ENCODE results near the gene DSPP.

DSPP gene

GRCh38 chr4:87650938-87651337, 42.6 kb downstream of the DSPP start:
- H2BK120ac ChIP-seq (ENCODE audit: low read depth, low read length): no peak overlapping the region
- H4K91ac ChIP-seq (ENCODE audit: low read depth, low read length, poor library complexity): no peak overlapping the region
- H3K9ac ChIP-seq (ENCODE audit: low read depth, low read length, poor library complexity): no peak overlapping the region
- H3K18ac ChIP-seq (ENCODE audit: low read length): no peak overlapping the region
- H3K27ac ChIP-seq (replicated peaks; ENCODE audit: low read length): no peak overlapping the region
- no peak overlapping the region for H2BK15ac ChIP-seq (ENCODE audit: low read length)
- no peak overlapping the region for H3K4me3 ChIP-seq (ENCODE audit: low read length in 2 of 2)
- no peaks in the 10 kb centered on the region for H3K27me3 ChIP-seq (ENCODE audit: control insufficient read depth in 3 of 3, insufficient read depth in 3 of 3, low read depth in 1 of 3, low read length in 3 of 3)
- H3K14ac ChIP-seq (ENCODE audit: low read length): no peak overlapping the region
- H2BK5ac ChIP-seq (ENCODE audit: low read length): no peak overlapping the region
- H3K79me1 ChIP-seq (ENCODE audit: low read depth, low read length): no peaks in the 10 kb centered on the region
- no peak overlapping the region for H2BK12ac ChIP-seq (ENCODE audit: low read length)
- WGBS, 2 donors (ENCODE audit: extremely low coverage in 2 of 2, insufficient read length in 2 of 2, insufficient replicate concordance in 1 of 2): no CpG with 5 or more reads among the region's 2 CpGs
- no peaks in the 10 kb centered on the region for H3K36me3 ChIP-seq (replicated peaks in 1 of 2; ENCODE audit: control insufficient read depth in 2 of 2, insufficient read depth in 2 of 2, low read length in 2 of 2)
- no peak overlapping the region for H3K4ac ChIP-seq (ENCODE audit: low read length)
- H4K8ac ChIP-seq (ENCODE audit: low read depth, low read length): no peak overlapping the region
- H3K4me1 ChIP-seq (ENCODE audit: control insufficient read depth in 2 of 2, insufficient read depth in 1 of 2, low read depth in 1 of 2, low read length in 2 of 2): peaks cover 6 to 10% of the 10 kb centered on the region in 2 donors
- H3K9me3 ChIP-seq (replicated peaks in 1 of 2; ENCODE audit: control insufficient read depth in 2 of 2, insufficient read depth in 1 of 2, low read depth in 1 of 2, low read length in 2 of 2): no peaks in the 10 kb centered on the region
- no peak overlapping the region for H3K23ac ChIP-seq (ENCODE audit: low read depth, low read length, poor library complexity)
- no peak overlapping the region for H2AK5ac ChIP-seq (ENCODE audit: low read depth, low read length)
- H2AFZ ChIP-seq (ENCODE audit: low read length): no peak overlapping the region
- no peak for DNase-seq (ENCODE audit: low spot score)
- H3K4me2 ChIP-seq (ENCODE audit: insufficient read depth, low read length, poor library complexity, severe bottlenecking): no peak overlapping the region

GRCh38 chr4:87651941-87652340, 43.6 kb downstream of the DSPP start:
- H3K79me1 ChIP-seq (ENCODE audit: low read depth, low read length): no peaks in the 10 kb centered on the region
- H3K27me3 ChIP-seq (ENCODE audit: control insufficient read depth in 3 of 3, insufficient read depth in 3 of 3, low read depth in 1 of 3, low read length in 3 of 3): no peaks in the 10 kb centered on the region
- H2BK12ac ChIP-seq (ENCODE audit: low read length): no peak overlapping the region
- no peak overlapping the region for H3K14ac ChIP-seq (ENCODE audit: low read length)
- no peak overlapping the region for H3K27ac ChIP-seq (replicated peaks; ENCODE audit: low read length)
- H3K4me1 ChIP-seq (ENCODE audit: control insufficient read depth in 2 of 2, insufficient read depth in 1 of 2, low read depth in 1 of 2, low read length in 2 of 2): peaks cover 6 to 10% of the 10 kb centered on the region in 2 donors
- no peak overlapping the region for H3K9ac ChIP-seq (ENCODE audit: low read depth, low read length, poor library complexity)
- H3K9me3 ChIP-seq (replicated peaks in 1 of 2; ENCODE audit: control insufficient read depth in 2 of 2, insufficient read depth in 1 of 2, low read depth in 1 of 2, low read length in 2 of 2): no peaks in the 10 kb centered on the region
- WGBS, 2 donors (ENCODE audit: extremely low coverage in 2 of 2, insufficient read length in 2 of 2, insufficient replicate concordance in 1 of 2): no CpG with 5 or more reads among the region's 3 CpGs
- no peak overlapping the region for H3K4ac ChIP-seq (ENCODE audit: low read length)
- H2BK120ac ChIP-seq (ENCODE audit: low read depth, low read length): no peak overlapping the region
- H3K18ac ChIP-seq (ENCODE audit: low read length): no peak overlapping the region
- H4K8ac ChIP-seq (ENCODE audit: low read depth, low read length): no peak overlapping the region
- H3K4me2 ChIP-seq (ENCODE audit: insufficient read depth, low read length, poor library complexity, severe bottlenecking): no peak overlapping the region
- H3K36me3 ChIP-seq (replicated peaks in 1 of 2; ENCODE audit: control insufficient read depth in 2 of 2, insufficient read depth in 2 of 2, low read length in 2 of 2): no peaks in the 10 kb centered on the region
- no peak overlapping the region for H2AK5ac ChIP-seq (ENCODE audit: low read depth, low read length)
- no peak overlapping the region for H2BK15ac ChIP-seq (ENCODE audit: low read length)
- no peak overlapping the region for H4K91ac ChIP-seq (ENCODE audit: low read depth, low read length, poor library complexity)
- H3K23ac ChIP-seq (ENCODE audit: low read depth, low read length, poor library complexity): no peak overlapping the region
- DNase-seq (ENCODE audit: low spot score): no peak
- H3K4me3 ChIP-seq (ENCODE audit: low read length in 2 of 2): no peak overlapping the region
- H2BK5ac ChIP-seq (ENCODE audit: low read length): no peak overlapping the region
- no peak overlapping the region for H2AFZ ChIP-seq (ENCODE audit: low read length)

- Histone ChIP-seq H3K14ac (ENCODE audit: low read length) (no peak overlapping the region), H3K27ac (replicated peaks; ENCODE audit: low read length) (peak overlapping the region; percentile 30), H3K4me1 (ENCODE audit: control insufficient read depth in 2 of 2, insufficient read depth in 1 of 2, low read depth in 1 of 2, low read length in 2 of 2) (peaks cover 9 to 12% of the 10 kb centered on the region in 2 donors), H2BK120ac (ENCODE audit: low read depth, low read length) (no peak overlapping the region), H3K4ac (ENCODE audit: low read length) (no peak overlapping the region), H2BK5ac (ENCODE audit: low read length) (no peak overlapping the region), H3K27me3 (ENCODE audit: control insufficient read depth in 3 of 3, insufficient read depth in 3 of 3, low read depth in 1 of 3, low read length in 3 of 3) (no peaks in the 10 kb centered on the region), H3K18ac (ENCODE audit: low read length) (no peak overlapping the region), H4K91ac (ENCODE audit: low read depth, low read length, poor library complexity) (no peak overlapping the region), H3K36me3 (replicated peaks in 1 of 2; ENCODE audit: control insufficient read depth in 2 of 2, insufficient read depth in 2 of 2, low read length in 2 of 2) (no peaks in the 10 kb centered on the region), H2AFZ (ENCODE audit: low read length) (peak overlapping the region; percentile 66), H4K8ac (ENCODE audit: low read depth, low read length) (no peak overlapping the region), H2BK15ac (ENCODE audit: low read length) (no peak overlapping the region), H2BK12ac (ENCODE audit: low read length) (no peak overlapping the region), H3K79me1 (ENCODE audit: low read depth, low read length) (no peaks in the 10 kb centered on the region), H3K4me3 (ENCODE audit: low read length in 2 of 2) (no peak overlapping the region), H3K9ac (ENCODE audit: low read depth, low read length, poor library complexity) (no peak overlapping the region), H3K4me2 (ENCODE audit: insufficient read depth, low read length, poor library complexity, severe bottlenecking) (no peak overlapping the region), H2AK5ac (ENCODE audit: low read depth, low read length) (no peak overlapping the region), H3K23ac (ENCODE audit: low read depth, low read length, poor library complexity) (no peak overlapping the region), H3K9me3 (replicated peaks in 1 of 2; ENCODE audit: control insufficient read depth in 2 of 2, insufficient read depth in 1 of 2, low read depth in 1 of 2, low read length in 2 of 2) (no peaks in the 10 kb centered on the region)
- no peak for DNase-seq (ENCODE audit: low spot score)
- no CpG with 5 or more reads among the region's 1 CpG for WGBS, 2 donors (ENCODE audit: extremely low coverage in 2 of 2, insufficient read length in 2 of 2, insufficient replicate concordance in 1 of 2)
Observed at GRCh38 chr4:87654487-87655044, 46.2 kb downstream of the DSPP start.

GRCh38 chr4:87657525-87657924, 49.2 kb downstream of the DSPP start:
- Histone ChIP-seq H2BK12ac (ENCODE audit: low read length) (no peak overlapping the region), H4K8ac (ENCODE audit: low read depth, low read length) (no peak overlapping the region), H3K36me3 (replicated peaks in 1 of 2; ENCODE audit: control insufficient read depth in 2 of 2, insufficient read depth in 2 of 2, low read length in 2 of 2) (no peaks in the 10 kb centered on the region), H2AK5ac (ENCODE audit: low read depth, low read length) (no peak overlapping the region), H3K9ac (ENCODE audit: low read depth, low read length, poor library complexity) (no peak overlapping the region), H3K14ac (ENCODE audit: low read length) (no peak overlapping the region), H2BK120ac (ENCODE audit: low read depth, low read length) (no peak overlapping the region), H2BK15ac (ENCODE audit: low read length) (no peak overlapping the region), H3K27ac (replicated peaks; ENCODE audit: low read length) (no peak overlapping the region), H3K18ac (ENCODE audit: low read length) (no peak overlapping the region), H3K27me3 (ENCODE audit: control insufficient read depth in 3 of 3, insufficient read depth in 3 of 3, low read depth in 1 of 3, low read length in 3 of 3) (no peaks in the 10 kb centered on the region), H3K4me3 (ENCODE audit: low read length in 2 of 2) (no peak overlapping the region), H3K79me1 (ENCODE audit: low read depth, low read length) (no peaks in the 10 kb centered on the region), H3K4me2 (ENCODE audit: insufficient read depth, low read length, poor library complexity, severe bottlenecking) (no peak overlapping the region), H3K23ac (ENCODE audit: low read depth, low read length, poor library complexity) (no peak overlapping the region), H4K91ac (ENCODE audit: low read depth, low read length, poor library complexity) (no peak overlapping the region), H3K4ac (ENCODE audit: low read length) (no peak overlapping the region), H3K4me1 (ENCODE audit: control insufficient read depth in 2 of 2, insufficient read depth in 1 of 2, low read depth in 1 of 2, low read length in 2 of 2) (peaks cover 9 to 12% of the 10 kb centered on the region in 2 donors), H3K9me3 (replicated peaks in 1 of 2; ENCODE audit: control insufficient read depth in 2 of 2, insufficient read depth in 1 of 2, low read depth in 1 of 2, low read length in 2 of 2) (no peaks in the 10 kb centered on the region), H2AFZ (ENCODE audit: low read length) (no peak overlapping the region), H2BK5ac (ENCODE audit: low read length) (no peak overlapping the region)
- DNase-seq (ENCODE audit: low spot score): no peak
- no CpG with 5 or more reads among the region's 3 CpGs for WGBS, 2 donors (ENCODE audit: extremely low coverage in 2 of 2, insufficient read length in 2 of 2, insufficient replicate concordance in 1 of 2)

All from neuronal stem cell (in vitro differentiated cells).